IPS-18a (cell line): ENCODE data around the gene C16orf89.

Experiments used
- H3K27ac ChIP-seq: one replicate; pipeline ENCODE4 v1.5.1; 2013; ENCODE audit warnings: low read length
- H3K27me3 ChIP-seq: one replicate; pipeline ENCODE4 v1.6.1; 2013; ENCODE audit warnings: mild to moderate bottlenecking, low read length; ENCODE audit not compliant: control insufficient read depth, insufficient read depth
- H3K36me3 ChIP-seq: one replicate; pipeline ENCODE4 v1.6.1; 2013; ENCODE audit warnings: low read depth, low read length; ENCODE audit not compliant: control insufficient read depth
- H3K4me1 ChIP-seq: one replicate; pipeline ENCODE4 v1.6.1; 2013; ENCODE audit warnings: low read depth, low read length; ENCODE audit not compliant: control insufficient read depth
- H3K4me3 ChIP-seq: one replicate; pipeline ENCODE4 v1.5.1; 2013; ENCODE audit warnings: low read length
- H3K9ac ChIP-seq: one replicate; pipeline ENCODE4 v1.6.1; 2013; ENCODE audit warnings: mild to moderate bottlenecking, low read length, moderate library complexity
- H3K9me3 ChIP-seq: one replicate; pipeline ENCODE4 v1.6.1; 2013; ENCODE audit warnings: low read depth, low read length; ENCODE audit not compliant: control insufficient read depth

C16orf89 gene

DNA sequence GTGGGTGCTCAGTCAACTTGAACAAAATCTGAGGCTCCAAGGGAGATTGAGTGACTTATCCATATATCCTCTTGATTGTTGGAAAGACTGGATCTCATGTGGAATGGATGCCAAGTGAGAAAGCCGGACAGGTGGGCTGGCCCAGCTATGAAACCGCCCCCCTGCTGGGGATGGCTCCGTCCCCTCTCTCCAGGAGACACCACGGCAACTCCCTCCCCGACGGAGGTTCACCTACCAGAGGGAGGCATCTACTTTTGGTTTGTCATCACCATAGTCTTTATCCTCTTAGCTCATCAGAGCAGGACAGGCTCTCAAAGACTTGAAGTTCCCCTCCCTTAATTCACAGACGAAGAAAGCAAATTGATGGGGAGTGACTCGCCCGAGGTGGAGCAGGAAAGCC, 4.1 kb upstream of the C16orf89 start:
- Histone ChIP-seq H3K36me3 (peaks cover 12% of the 10 kb centered on the region), H3K9me3 (no peaks in the 10 kb centered on the region), H3K4me1 (peaks cover 6% of the 10 kb centered on the region), H3K27ac (no peak overlapping the region), H3K4me3 (no peak overlapping the region), H3K27me3 (no peaks in the 10 kb centered on the region), H3K9ac (no peak overlapping the region)

GRCh38 chr16:5069048-5069447, 3.3 kb upstream of the C16orf89 start:
- Histone ChIP-seq H3K27me3 (no peaks in the 10 kb centered on the region), H3K36me3 (peaks cover 6% of the 10 kb centered on the region), H3K9ac (no peak overlapping the region), H3K4me1 (peaks cover 6% of the 10 kb centered on the region), H3K27ac (no peak overlapping the region), H3K9me3 (no peaks in the 10 kb centered on the region), H3K4me3 (no peak overlapping the region)

DNA sequence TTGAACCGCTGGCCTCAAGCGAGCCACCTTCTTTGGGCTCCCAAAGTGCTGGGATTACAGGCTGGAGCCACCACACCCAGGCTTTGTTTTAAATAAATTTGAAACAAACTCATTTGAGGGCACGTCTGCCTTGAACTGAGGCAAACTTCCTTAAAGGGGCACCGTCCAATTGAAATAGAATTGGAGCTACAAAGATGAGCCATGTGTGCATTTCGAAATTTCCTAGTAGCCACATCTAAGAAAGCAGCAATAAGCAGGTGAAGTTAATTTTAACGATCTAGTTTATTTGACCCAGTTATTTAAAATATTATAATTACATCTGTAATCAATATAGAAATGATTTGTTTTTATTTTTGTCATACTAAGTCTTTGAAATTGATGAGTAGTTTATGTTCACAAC, 755 bp upstream of the C16orf89 start:
- Histone ChIP-seq H3K27ac (no peak overlapping the region), H3K4me3 (no peak overlapping the region), H3K36me3 (no peaks in the 10 kb centered on the region), H3K4me1 (no peaks in the 10 kb centered on the region), H3K27me3 (no peaks in the 10 kb centered on the region), H3K9ac (no peak overlapping the region), H3K9me3 (no peaks in the 10 kb centered on the region)

DNA sequence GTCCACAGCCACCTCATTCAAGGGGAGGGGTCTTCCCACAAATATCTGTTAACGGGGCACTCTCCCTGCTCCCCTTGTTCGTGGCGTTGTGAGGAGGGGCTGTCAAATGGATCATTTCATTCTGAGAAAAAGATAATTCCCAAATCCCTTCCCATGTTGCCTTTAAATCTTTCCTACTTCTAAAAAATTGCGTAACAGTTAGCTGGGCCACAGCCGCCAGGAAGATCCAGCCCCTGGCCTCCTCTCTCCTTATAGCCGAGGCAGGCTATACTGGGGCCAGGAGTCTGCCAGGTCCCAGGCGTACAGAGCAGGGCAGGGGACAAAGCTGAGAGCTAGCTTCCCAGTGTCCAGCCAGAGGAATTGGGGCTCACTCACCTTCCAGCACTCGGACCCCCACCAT, 430 bp downstream of the C16orf89 start:
- Histone ChIP-seq H3K4me1 (peaks cover 1% of the 10 kb centered on the region), H3K4me3 (no peak overlapping the region), H3K9me3 (no peaks in the 10 kb centered on the region), H3K27me3 (no peaks in the 10 kb centered on the region), H3K27ac (no peak overlapping the region), H3K9ac (no peak overlapping the region), H3K36me3 (no peaks in the 10 kb centered on the region)

DNA sequence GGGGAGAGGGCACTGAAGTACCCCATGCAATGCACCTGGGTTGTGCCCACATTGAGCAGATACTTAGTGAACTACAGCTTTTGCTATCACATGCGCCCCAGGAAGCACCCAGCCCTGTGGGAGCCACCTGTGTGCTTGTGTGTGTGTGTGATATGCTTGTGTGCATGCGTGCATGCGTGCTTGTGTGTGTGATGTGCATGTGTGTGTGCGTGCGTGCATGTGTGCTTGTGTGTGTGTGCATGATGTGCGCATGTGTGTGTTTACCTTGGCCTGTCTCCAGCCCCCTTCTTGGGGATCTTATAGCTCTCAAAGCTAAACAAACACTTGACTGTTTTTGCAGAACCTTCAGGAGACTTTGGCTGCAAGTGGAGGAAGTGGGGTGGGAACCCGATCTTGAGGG, 841 bp downstream of the C16orf89 start:
- H3K27ac ChIP-seq: no peak overlapping the region
- no peaks in the 10 kb centered on the region for H3K27me3 ChIP-seq
- H3K4me1 ChIP-seq: peaks cover 5% of the 10 kb centered on the region
- H3K9me3 ChIP-seq: no peaks in the 10 kb centered on the region
- no peak overlapping the region for H3K4me3 ChIP-seq
- no peak overlapping the region for H3K9ac ChIP-seq
- H3K36me3 ChIP-seq: no peaks in the 10 kb centered on the region

- no peaks in the 10 kb centered on the region for H3K9me3 ChIP-seq
- H3K4me1 ChIP-seq: peaks cover 14% of the 10 kb centered on the region
- H3K9ac ChIP-seq: no peak overlapping the region
- H3K27me3 ChIP-seq: no peaks in the 10 kb centered on the region
- no peak overlapping the region for H3K4me3 ChIP-seq
- no peaks in the 10 kb centered on the region for H3K36me3 ChIP-seq
- H3K27ac ChIP-seq: no peak overlapping the region
These were observed 2.7 kb downstream of the C16orf89 start for GRCh38 chr16:5062790-5063765.

- no peaks in the 10 kb centered on the region for H3K27me3 ChIP-seq
- H3K4me3 ChIP-seq: no peak overlapping the region
- H3K36me3 ChIP-seq: no peaks in the 10 kb centered on the region
- no peak overlapping the region for H3K27ac ChIP-seq
- H3K9me3 ChIP-seq: no peaks in the 10 kb centered on the region
- peaks cover 14% of the 10 kb centered on the region for H3K4me1 ChIP-seq
- H3K9ac ChIP-seq: no peak overlapping the region
These were observed 3.7 kb downstream of the C16orf89 start for GRCh38 chr16:5062051-5062450.

- Histone ChIP-seq H3K4me1 (peaks cover 17% of the 10 kb centered on the region), H3K9ac (peak overlapping the region; percentile 13), H3K4me3 (no peak overlapping the region), H3K36me3 (no peaks in the 10 kb centered on the region), H3K9me3 (no peaks in the 10 kb centered on the region), H3K27ac (no peak overlapping the region), H3K27me3 (no peaks in the 10 kb centered on the region)
These were observed 5.6 kb downstream of the C16orf89 start for GRCh38 chr16:5060073-5060641.

DNA sequence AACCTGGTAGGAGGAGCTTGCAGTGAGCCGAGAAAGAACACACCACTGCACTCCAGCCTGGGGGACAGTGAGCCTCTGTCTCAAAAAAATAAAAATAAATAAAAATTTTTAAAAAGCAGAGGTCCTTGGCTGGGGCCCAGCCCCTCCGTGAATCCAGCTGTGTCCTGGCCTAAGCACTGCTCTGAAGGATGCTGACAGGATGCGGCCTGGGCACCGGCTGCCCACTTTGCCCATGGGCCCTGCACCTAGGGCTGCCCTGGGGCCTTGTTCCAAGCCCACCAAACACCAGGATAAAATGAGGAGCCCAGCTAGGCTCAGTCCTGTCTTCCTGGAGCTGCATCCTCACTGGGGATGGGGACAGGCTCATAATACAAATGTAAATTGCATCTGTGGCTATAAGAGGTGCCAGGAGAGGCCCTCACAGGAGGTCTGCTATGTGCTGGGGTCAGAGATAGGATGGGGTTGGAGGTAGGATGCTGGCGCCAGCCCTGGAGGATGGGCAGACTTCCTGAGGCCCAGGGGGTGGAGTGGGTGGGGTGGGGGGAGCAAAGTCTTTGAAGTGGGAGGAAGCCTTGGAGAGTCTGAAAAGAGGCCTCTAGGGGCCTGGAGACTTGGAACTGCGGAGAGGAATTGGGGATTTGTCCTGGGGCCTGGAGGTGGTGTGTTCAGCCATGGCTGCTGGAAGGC, 6.2 kb downstream of the C16orf89 start:
- Histone ChIP-seq H3K36me3 (no peaks in the 10 kb centered on the region), H3K9me3 (no peaks in the 10 kb centered on the region), H3K4me3 (no peak overlapping the region), H3K9ac (peak overlapping the region; percentile 13), H3K4me1 (peaks cover 17% of the 10 kb centered on the region), H3K27ac (peak overlapping the region; percentile 62), H3K27me3 (no peaks in the 10 kb centered on the region)

GRCh38 chr16:5058476-5058875, 7.3 kb downstream of the C16orf89 start:
- H3K27ac ChIP-seq: no peak overlapping the region
- no peaks in the 10 kb centered on the region for H3K27me3 ChIP-seq
- H3K4me3 ChIP-seq: no peak overlapping the region
- peaks cover 17% of the 10 kb centered on the region for H3K4me1 ChIP-seq
- no peaks in the 10 kb centered on the region for H3K36me3 ChIP-seq
- no peak overlapping the region for H3K9ac ChIP-seq
- no peaks in the 10 kb centered on the region for H3K9me3 ChIP-seq

DNA sequence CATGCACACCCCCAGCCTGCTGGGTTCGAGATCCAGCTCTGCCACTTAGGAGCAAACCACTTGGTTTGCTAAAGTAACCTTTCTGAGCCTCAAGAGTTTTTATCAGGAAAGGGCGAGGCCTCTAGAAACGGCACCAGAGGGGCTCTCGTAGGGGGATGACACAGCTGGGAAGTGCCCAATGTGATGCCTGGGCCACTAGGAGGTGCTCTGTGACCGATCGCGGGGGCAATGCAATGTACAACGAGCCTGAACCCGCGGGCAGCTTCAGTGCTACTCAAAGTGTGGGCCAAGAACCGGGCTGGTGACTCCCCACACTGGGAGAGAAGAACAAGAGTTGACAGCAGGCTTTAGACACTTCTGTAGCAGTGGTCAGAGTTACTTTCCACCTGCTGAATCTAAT, 9.4 kb downstream of the C16orf89 start:
- Histone ChIP-seq H3K27me3 (no peaks in the 10 kb centered on the region), H3K4me1 (peaks cover 17% of the 10 kb centered on the region), H3K9me3 (no peaks in the 10 kb centered on the region), H3K27ac (no peak overlapping the region), H3K36me3 (no peaks in the 10 kb centered on the region), H3K4me3 (no peak overlapping the region), H3K9ac (no peak overlapping the region)
